ENCODE data around the gene LRRC10.

GRCh38 chr12:69570000-69570516, 40.6 kb downstream of the LRRC10 start:
- TF ChIP-seq POLR2A (IDR thresholded peaks at IDR 0.05; ENCODE audit: low read length) (no peak), GATA1 (IDR thresholded peaks at IDR 0.05; ENCODE audit: low read depth, low read length) (no peak)
